ENCODE measurements around the gene CNTNAP5. TPM values are rescaled to one million over a fixed set of nuclear protein-coding genes. Genes with fewer than 3 reads are reported as not detected.

CNTNAP5 gene
- total and polyA plus RNA-seq, 5 donors from 2014 or later = not detected

GRCh38 chr2:124424074-124424473 lies 399.0 kb downstream of the CNTNAP5 start:
- Histone ChIP-seq H3K9me3 (ENCODE audit: control insufficient read depth in 2 of 2, low read length in 2 of 2) (no peaks in the 10 kb centered on the region), H3K27me3 (ENCODE audit: control insufficient read depth, insufficient read depth, low read length) (no peaks in the 10 kb centered on the region), H3K4me3 (ENCODE audit: low read depth, low read length) (no peak overlapping the region), H3K27ac (ENCODE audit: insufficient read depth, low read length, poor library complexity, severe bottlenecking) (no peak overlapping the region), H3K36me3 (ENCODE audit: control insufficient read depth, insufficient read depth, low read length) (no peaks in the 10 kb centered on the region), H3K4me1 (ENCODE audit: control insufficient read depth, insufficient read depth, low read length, poor library complexity, severe bottlenecking) (no peaks in the 10 kb centered on the region)
- Mint-ChIP-seq H3K36me3 (no peaks in the 10 kb centered on the region), H3K9me3 (peaks cover 5 to 36% (median 8%) of the 10 kb centered on the region in 7 donors), H3K27me3 (no peaks in the 10 kb centered on the region), H3K4me1 (peaks cover 0 to 2% (median 0%) of the 10 kb centered on the region in 4 donors), H3K4me3 (no peak overlapping the region), H3K27ac (no peak overlapping the region)
- DNase-seq (no peak), ATAC-seq (ENCODE audit: low read depth in 2 of 2) (no peak)

GRCh38 chr2:124426122-124426521 lies 401.0 kb downstream of the CNTNAP5 start:
- no peak overlapping the region for H3K27ac ChIP-seq (ENCODE audit: insufficient read depth, low read length, poor library complexity, severe bottlenecking)
- DNase-seq (no peak), ATAC-seq (ENCODE audit: low read depth in 2 of 2) (no peak)
- no peak overlapping the region for H3K4me3 ChIP-seq (ENCODE audit: low read depth, low read length)
- no peaks in the 10 kb centered on the region for H3K36me3 Mint-ChIP-seq
- no peaks in the 10 kb centered on the region for H3K36me3 ChIP-seq (ENCODE audit: control insufficient read depth, insufficient read depth, low read length)
- no peaks in the 10 kb centered on the region for H3K27me3 Mint-ChIP-seq
- no peak overlapping the region for H3K4me3 Mint-ChIP-seq
- H3K4me1 ChIP-seq (ENCODE audit: control insufficient read depth, insufficient read depth, low read length, poor library complexity, severe bottlenecking) = no peaks in the 10 kb centered on the region
- no peaks in the 10 kb centered on the region for H3K9me3 ChIP-seq (ENCODE audit: control insufficient read depth in 2 of 2, low read length in 2 of 2)
- H3K4me1 Mint-ChIP-seq = no peaks in the 10 kb centered on the region
- peaks cover 3 to 35% (median 8%) of the 10 kb centered on the region in 7 donors for H3K9me3 Mint-ChIP-seq
- no peaks in the 10 kb centered on the region for H3K27me3 ChIP-seq (ENCODE audit: control insufficient read depth, insufficient read depth, low read length)
- H3K27ac Mint-ChIP-seq = no peak overlapping the region

GRCh38 chr2:124426625-124427024 lies 401.5 kb downstream of the CNTNAP5 start:
- Mint-ChIP-seq H3K4me1 (no peaks in the 10 kb centered on the region), H3K4me3 (no peak overlapping the region), H3K27ac (no peak overlapping the region), H3K27me3 (no peaks in the 10 kb centered on the region), H3K36me3 (no peaks in the 10 kb centered on the region), H3K9me3 (peaks cover 3 to 33% (median 6%) of the 10 kb centered on the region in 7 donors)
- Histone ChIP-seq H3K36me3 (ENCODE audit: control insufficient read depth, insufficient read depth, low read length) (no peaks in the 10 kb centered on the region), H3K27ac (ENCODE audit: insufficient read depth, low read length, poor library complexity, severe bottlenecking) (no peak overlapping the region), H3K4me1 (ENCODE audit: control insufficient read depth, insufficient read depth, low read length, poor library complexity, severe bottlenecking) (no peaks in the 10 kb centered on the region), H3K4me3 (ENCODE audit: low read depth, low read length) (no peak overlapping the region), H3K9me3 (ENCODE audit: control insufficient read depth in 2 of 2, low read length in 2 of 2) (no peaks in the 10 kb centered on the region), H3K27me3 (ENCODE audit: control insufficient read depth, insufficient read depth, low read length) (no peaks in the 10 kb centered on the region)
- DNase-seq (no peak), ATAC-seq (ENCODE audit: low read depth in 2 of 2) (no peak)

GRCh38 chr2:124437811-124438210 lies 412.7 kb downstream of the CNTNAP5 start:
- H3K27ac ChIP-seq (ENCODE audit: insufficient read depth, low read length, poor library complexity, severe bottlenecking) = no peak overlapping the region
- no peak overlapping the region for H3K27ac Mint-ChIP-seq
- peaks cover 0 to 22% (median 2%) of the 10 kb centered on the region in 7 donors for H3K9me3 Mint-ChIP-seq

GRCh38 chr2:124450481-124450880 lies 425.4 kb downstream of the CNTNAP5 start:
- ATAC-seq (ENCODE audit: low read depth in 2 of 2) (no peak), DNase-seq (no peak)
- H3K4me3 ChIP-seq (ENCODE audit: low read depth, low read length) = no peak overlapping the region
- Mint-ChIP-seq H3K4me1 (no peaks in the 10 kb centered on the region), H3K9me3 (peaks cover 3 to 28% (median 10%) of the 10 kb centered on the region in 7 donors), H3K27me3 (no peaks in the 10 kb centered on the region), H3K36me3 (no peaks in the 10 kb centered on the region), H3K27ac (no peak overlapping the region), H3K4me3 (no peak overlapping the region)
- no peaks in the 10 kb centered on the region for H3K36me3 ChIP-seq (ENCODE audit: control insufficient read depth, insufficient read depth, low read length)
- H3K9me3 ChIP-seq (ENCODE audit: control insufficient read depth in 2 of 2, low read length in 2 of 2) = peaks cover 0 to 14% of the 10 kb centered on the region in 2 experiments
- H3K4me1 ChIP-seq (ENCODE audit: control insufficient read depth, insufficient read depth, low read length, poor library complexity, severe bottlenecking) = no peaks in the 10 kb centered on the region
- no peak overlapping the region for H3K27ac ChIP-seq (ENCODE audit: insufficient read depth, low read length, poor library complexity, severe bottlenecking)
- H3K27me3 ChIP-seq (ENCODE audit: control insufficient read depth, insufficient read depth, low read length) = no peaks in the 10 kb centered on the region

More at GRCh38 chr2:124437811-124438210, 412.7 kb downstream of the CNTNAP5 start:
- Histone ChIP-seq H3K36me3 (ENCODE audit: control insufficient read depth, insufficient read depth, low read length) (no peaks in the 10 kb centered on the region), H3K9me3 (ENCODE audit: control insufficient read depth in 2 of 2, low read length in 2 of 2) (no peaks in the 10 kb centered on the region), H3K4me1 (ENCODE audit: control insufficient read depth, insufficient read depth, low read length, poor library complexity, severe bottlenecking) (no peaks in the 10 kb centered on the region), H3K27me3 (ENCODE audit: control insufficient read depth, insufficient read depth, low read length) (no peaks in the 10 kb centered on the region), H3K4me3 (ENCODE audit: low read depth, low read length) (no peak overlapping the region)
- Mint-ChIP-seq H3K27me3 (no peaks in the 10 kb centered on the region), H3K4me3 (no peak overlapping the region), H3K4me1 (no peaks in the 10 kb centered on the region), H3K36me3 (no peaks in the 10 kb centered on the region)
- DNase-seq = no peak
- no peak for ATAC-seq (ENCODE audit: low read depth in 2 of 2)

GRCh38 chr2:124476291-124476690 lies 451.2 kb downstream of the CNTNAP5 start:
- Histone ChIP-seq H3K36me3 (ENCODE audit: control insufficient read depth, insufficient read depth, low read length) (no peaks in the 10 kb centered on the region), H3K9me3 (ENCODE audit: control insufficient read depth in 2 of 2, low read length in 2 of 2) (no peaks in the 10 kb centered on the region), H3K4me1 (ENCODE audit: control insufficient read depth, insufficient read depth, low read length, poor library complexity, severe bottlenecking) (no peaks in the 10 kb centered on the region), H3K27ac (ENCODE audit: insufficient read depth, low read length, poor library complexity, severe bottlenecking) (no peak overlapping the region), H3K27me3 (ENCODE audit: control insufficient read depth, insufficient read depth, low read length) (no peaks in the 10 kb centered on the region), H3K4me3 (ENCODE audit: low read depth, low read length) (no peak overlapping the region)
- ATAC-seq (ENCODE audit: low read depth in 2 of 2) (no peak), DNase-seq (no peak)
- H3K9me3 Mint-ChIP-seq = peaks cover 0 to 10% (median 5%) of the 10 kb centered on the region in 7 donors
- H3K36me3 Mint-ChIP-seq = no peaks in the 10 kb centered on the region
- no peak overlapping the region for H3K4me3 Mint-ChIP-seq
- H3K27me3 Mint-ChIP-seq = no peaks in the 10 kb centered on the region
- no peak overlapping the region for H3K27ac Mint-ChIP-seq
- no peaks in the 10 kb centered on the region for H3K4me1 Mint-ChIP-seq

- Histone ChIP-seq H3K4me3 (ENCODE audit: low read depth, low read length) (no peak overlapping the region), H3K36me3 (ENCODE audit: control insufficient read depth, insufficient read depth, low read length) (no peaks in the 10 kb centered on the region), H3K4me1 (ENCODE audit: control insufficient read depth, insufficient read depth, low read length, poor library complexity, severe bottlenecking) (no peaks in the 10 kb centered on the region), H3K27ac (ENCODE audit: insufficient read depth, low read length, poor library complexity, severe bottlenecking) (no peak overlapping the region), H3K9me3 (ENCODE audit: control insufficient read depth in 2 of 2, low read length in 2 of 2) (no peaks in the 10 kb centered on the region), H3K27me3 (ENCODE audit: control insufficient read depth, insufficient read depth, low read length) (no peaks in the 10 kb centered on the region)
- Mint-ChIP-seq H3K9me3 (peaks cover 0 to 12% (median 7%) of the 10 kb centered on the region in 7 donors), H3K36me3 (no peaks in the 10 kb centered on the region), H3K27ac (no peak overlapping the region), H3K27me3 (no peaks in the 10 kb centered on the region), H3K4me1 (no peaks in the 10 kb centered on the region), H3K4me3 (no peak overlapping the region)
- no peak for DNase-seq
- no peak for ATAC-seq (ENCODE audit: low read depth in 2 of 2)
Measured at GRCh38 chr2:124478761-124479160, 453.7 kb downstream of the CNTNAP5 start.

- no peaks in the 10 kb centered on the region for H3K4me1 ChIP-seq (ENCODE audit: control insufficient read depth, insufficient read depth, low read length, poor library complexity, severe bottlenecking)
- peaks cover 0 to 4% of the 10 kb centered on the region in 2 experiments for H3K9me3 ChIP-seq (ENCODE audit: control insufficient read depth in 2 of 2, low read length in 2 of 2)
- H3K36me3 ChIP-seq (ENCODE audit: control insufficient read depth, insufficient read depth, low read length) = no peaks in the 10 kb centered on the region
- H3K4me3 ChIP-seq (ENCODE audit: low read depth, low read length) = no peak overlapping the region
- no peak overlapping the region for H3K27ac ChIP-seq (ENCODE audit: insufficient read depth, low read length, poor library complexity, severe bottlenecking)
- DNase-seq (no peak), ATAC-seq (ENCODE audit: low read depth in 2 of 2) (no peak)
- no peaks in the 10 kb centered on the region for H3K27me3 ChIP-seq (ENCODE audit: control insufficient read depth, insufficient read depth, low read length)
- Mint-ChIP-seq H3K27me3 (no peaks in the 10 kb centered on the region), H3K36me3 (no peaks in the 10 kb centered on the region), H3K9me3 (peaks cover 1 to 11% (median 7%) of the 10 kb centered on the region in 7 donors), H3K4me3 (no peak overlapping the region), H3K4me1 (no peaks in the 10 kb centered on the region), H3K27ac (no peak overlapping the region)
Measured at GRCh38 chr2:124480958-124481357, 455.9 kb downstream of the CNTNAP5 start.

All from CD4-positive, CD25-positive, alpha-beta regulatory T cell (primary cell).